ENCODE results near the gene TRPV2.

The TRPV2 gene

DNA sequence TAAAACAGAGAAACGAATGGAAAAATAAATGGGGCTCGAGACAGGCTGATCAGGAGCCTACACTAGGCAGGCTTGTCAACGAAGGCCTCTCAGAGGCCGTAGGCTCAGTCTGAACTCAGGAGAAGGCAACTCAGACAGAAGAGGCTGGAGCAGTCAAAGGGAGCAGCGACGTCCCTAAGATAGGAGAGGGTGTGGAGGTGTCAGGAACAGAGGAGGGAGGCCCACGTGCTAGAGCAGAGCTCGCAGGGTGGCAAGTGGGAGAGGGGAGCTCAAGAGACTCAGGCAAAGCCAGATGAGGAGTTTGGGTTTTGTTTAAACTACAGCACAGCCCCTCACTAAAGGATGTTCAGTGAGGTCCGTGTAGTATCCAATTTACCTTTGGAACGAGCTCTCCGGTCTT lies 43.9 kb downstream of the TRPV2 start:
- DNase-seq (ENCODE audit: low read depth, low spot score) = no peak

DNA sequence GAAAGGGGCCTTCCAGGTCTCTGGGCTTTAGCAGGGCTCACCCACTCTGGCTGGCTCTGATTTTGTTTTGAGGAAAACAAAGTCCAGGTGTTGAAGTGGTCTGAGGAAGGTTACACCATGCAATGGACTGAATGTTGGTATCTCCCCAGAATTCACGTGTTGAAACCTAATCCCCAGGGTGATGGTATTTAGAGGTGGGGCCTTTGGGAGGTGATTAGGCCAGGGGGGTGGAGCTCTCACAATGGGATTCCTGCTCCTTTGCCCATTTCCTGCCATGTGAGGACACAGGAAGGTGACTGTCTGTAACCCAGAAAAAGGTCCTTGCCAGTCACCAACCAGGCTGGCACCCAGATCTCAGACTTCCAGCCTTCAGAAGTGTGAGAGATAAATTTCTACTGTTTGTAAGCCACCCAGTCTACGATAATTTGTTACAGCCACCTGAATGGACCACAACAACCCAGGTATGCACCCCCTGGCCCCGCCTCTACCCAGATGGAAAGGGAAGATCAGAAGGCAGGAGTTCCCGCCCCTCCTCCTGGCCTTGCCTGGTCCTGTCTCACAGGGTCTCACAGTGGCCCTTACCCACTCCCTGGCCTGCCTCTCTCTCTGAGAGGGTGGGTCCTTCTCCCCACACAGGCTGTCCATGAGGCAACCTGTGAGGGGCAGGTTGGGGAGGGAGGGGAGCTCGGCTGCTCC lies 44.6 kb downstream of the TRPV2 start:
- no peak for DNase-seq (ENCODE audit: low read depth, low spot score)

DNA sequence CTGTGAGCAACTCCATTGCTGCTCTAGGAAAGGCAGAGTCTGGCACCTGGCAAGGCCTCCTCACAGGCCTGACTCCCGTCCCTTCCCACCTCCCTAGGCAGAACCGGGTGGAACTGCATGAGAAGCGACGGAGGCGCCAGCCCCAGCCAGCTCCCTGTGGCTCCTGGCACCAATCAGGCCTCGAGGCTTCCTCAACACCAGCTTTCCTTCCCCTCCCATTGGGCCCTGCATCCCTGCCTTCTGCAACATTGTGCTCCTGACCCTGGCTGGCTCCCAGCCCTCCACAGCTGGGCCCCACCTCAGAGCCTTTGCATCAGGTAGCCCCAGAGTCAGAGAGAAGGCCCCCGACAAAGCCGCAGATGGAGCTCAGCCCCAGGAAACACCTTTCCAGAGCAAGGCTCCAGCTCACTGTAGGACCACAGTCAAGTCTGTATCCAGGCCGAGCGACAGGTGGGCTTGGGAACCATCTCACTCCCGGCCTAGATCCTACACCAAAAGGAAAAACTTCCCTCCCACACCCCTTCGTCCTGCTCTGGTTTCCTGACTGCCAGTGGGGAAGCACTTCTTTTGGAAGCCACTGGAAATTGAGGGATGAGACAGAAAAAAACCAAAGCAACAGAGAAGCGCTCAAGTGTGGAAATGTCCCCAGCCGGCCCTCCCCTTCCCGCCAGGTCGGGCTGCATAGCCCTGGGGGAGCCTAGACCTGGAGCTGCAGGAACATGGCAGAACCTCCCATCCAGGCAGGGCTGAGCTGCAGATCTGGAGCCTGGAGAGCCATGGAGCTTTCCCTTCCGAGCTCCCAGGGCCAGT lies 45.6 kb downstream of the TRPV2 start:
- no peak for DNase-seq (ENCODE audit: low read depth, low spot score)

DNA sequence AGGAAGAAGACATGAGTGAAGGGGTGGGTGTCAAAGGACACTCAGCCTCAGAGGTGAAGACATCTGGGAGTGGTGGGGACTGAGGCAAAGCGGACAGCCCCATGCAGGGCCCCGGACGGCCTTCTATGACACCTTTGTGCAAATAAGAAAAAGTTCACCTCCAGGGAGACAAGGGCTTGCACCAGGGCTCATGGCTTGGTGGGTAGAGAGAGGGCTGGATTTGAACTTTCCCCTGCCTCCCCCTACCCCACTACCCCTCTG lies 46.2 kb downstream of the TRPV2 start:
- DNase-seq (ENCODE audit: low read depth, low spot score) = no peak

DNA sequence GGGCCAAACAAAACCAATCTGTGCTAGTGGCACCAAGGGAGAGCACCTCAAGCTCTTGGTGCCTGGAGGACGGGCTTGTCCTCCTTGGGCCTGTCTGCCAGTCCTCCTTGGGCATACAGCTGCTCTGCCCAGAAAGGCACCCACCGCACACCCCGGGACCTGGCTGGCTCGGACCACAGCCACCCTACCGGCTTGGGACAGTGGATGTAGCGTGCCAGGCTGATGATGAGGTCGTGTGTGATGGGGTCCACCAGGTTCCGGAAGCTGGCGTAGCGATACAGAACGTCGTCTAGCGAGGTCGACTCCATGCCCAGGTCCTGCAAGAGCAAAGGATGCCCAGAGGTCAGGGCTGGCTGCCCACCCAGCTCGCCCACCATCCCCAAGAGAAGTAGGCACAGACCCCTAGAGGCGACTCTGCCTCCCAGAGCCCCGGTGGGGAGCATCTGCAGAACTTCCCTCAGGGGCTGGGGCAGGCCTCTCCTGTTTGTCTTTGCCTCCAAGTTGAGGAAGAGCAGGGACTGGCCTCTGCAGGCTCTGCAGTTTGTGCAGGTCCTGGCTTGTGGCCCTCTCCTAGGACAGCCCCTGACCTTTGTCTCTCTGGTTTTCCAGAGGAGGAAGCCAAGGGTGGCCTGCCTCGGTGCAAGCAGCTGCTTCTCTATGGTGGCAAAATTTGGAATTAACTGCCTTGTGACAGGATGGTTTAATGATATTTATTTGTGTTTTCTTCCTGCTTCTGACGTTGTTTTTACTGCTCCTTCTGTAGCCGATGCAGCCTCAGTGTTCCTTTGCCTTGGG lies 46.9 kb downstream of the TRPV2 start:
- DNase-seq (ENCODE audit: low read depth, low spot score) = no peak

DNA sequence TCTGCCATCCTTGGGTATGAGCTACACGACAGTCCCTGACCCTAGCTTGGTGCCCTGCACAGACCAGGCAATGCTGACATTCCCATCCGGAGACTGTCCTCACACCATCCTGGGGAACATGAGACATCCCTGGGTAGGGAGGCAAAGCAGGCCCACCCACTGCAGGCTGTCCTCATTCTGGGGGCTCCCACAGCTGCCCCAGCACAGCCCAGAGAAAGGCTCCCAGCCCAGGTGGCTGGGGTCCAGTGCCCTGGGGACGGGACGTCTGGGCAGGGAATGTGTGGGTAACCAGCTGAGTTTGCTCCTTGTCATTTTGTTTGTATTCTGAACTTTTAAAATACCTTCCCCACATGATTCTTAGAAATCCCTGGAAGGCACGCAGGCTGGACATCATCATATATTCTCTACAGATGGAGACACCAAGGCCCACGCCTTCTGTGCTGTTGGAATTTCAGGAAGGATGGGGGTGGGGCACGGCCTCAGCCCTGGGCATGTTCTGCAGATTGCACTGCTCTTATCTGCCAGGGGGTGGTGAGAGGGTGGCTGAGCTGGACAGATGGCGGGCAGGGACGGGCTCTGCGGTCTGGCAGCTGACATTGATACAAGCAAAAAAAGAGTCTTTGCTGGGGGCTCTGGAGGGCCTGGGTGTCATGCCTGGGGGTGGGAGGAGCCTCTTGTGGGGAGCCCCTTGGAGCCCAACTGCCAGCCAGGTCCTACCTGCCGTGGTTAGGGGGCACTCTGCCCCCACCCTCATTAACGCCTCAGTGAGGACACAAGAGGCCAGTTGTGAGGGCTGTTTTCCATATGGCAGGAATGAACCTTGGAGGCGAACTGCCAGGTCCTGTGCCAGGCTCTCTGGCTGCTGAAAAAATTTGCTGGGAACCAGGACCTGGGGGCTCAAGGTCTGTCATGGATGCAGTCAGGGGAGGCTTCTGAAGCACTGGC lies 48.3 kb downstream of the TRPV2 start:
- no peak for DNase-seq (ENCODE audit: low read depth, low spot score)

DNA sequence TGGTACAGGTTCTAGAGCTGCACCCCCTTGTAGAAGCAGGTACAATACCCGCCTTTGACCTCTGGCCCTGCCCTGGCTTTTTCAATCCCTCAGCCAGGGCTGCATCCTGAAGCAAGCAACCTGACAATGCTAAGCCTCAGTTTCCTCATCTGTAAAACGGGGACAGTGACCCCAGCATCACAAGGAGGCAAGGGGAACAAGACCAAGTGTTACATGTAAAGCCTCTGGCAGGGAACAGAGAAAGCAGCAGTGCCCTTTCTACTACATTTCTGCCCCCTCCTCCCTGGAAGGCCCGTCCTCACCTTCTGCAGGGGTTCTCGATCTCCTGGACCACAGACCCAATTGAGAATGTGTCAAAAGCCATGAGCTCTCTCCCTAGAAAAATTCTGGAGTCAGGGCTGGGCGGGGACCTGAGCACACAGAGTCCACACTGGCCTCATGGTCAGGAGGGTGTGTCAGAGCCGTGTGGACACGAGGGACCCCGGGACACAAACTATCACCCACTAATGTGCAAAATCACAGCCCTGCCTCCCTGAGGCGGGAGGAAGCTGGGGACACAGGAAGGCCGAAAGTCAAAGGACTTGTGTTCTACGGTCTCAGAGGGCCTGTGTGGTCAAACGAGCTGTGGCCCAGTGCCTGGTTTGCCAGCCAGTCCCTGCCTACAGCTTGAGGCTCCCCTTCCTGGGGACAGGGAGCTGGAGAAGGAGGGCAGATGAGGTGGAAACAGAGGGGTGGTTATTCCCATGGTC lies 49.1 kb downstream of the TRPV2 start:
- no peak for DNase-seq (ENCODE audit: low read depth, low spot score)

DNA sequence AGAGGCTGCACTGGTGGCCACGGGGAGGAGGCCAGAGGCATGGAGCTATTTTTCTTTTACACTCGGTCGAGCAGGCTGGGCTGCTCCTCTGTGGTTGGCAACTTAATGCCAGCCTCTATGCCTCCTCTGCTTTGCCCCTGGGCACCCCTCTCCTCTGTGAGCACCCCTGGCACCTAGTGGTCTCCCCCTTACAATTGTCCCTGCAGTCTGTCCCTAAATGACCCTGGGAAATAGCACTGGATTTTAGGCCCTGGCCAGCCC lies 49.6 kb downstream of the TRPV2 start:
- DNase-seq (ENCODE audit: low read depth, low spot score) = no peak

DNA sequence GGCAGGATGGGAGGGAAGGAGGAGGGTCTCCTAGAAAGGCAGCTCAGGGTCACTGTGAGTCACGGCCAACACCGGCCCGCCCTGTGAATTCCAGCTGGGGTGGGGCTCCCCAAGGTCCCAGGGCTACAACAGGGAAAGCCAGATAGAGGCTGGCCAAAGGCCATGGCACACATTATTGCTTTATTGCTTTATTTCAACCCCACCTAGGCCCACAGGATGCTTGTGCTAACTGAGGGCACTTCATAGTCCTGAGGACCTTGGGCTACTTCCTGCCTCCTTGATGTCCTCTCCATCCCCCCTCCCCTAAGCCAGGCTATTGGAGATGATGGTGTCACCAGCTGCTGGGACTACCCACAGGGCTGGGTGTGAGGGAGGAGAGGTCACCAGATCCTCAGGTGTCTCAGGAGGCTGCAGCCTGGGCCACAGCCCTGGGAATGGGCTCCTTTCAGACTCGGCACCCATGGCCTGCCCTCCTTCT lies 50.5 kb downstream of the TRPV2 start:
- no peak for DNase-seq (ENCODE audit: low read depth, low spot score)

DNA sequence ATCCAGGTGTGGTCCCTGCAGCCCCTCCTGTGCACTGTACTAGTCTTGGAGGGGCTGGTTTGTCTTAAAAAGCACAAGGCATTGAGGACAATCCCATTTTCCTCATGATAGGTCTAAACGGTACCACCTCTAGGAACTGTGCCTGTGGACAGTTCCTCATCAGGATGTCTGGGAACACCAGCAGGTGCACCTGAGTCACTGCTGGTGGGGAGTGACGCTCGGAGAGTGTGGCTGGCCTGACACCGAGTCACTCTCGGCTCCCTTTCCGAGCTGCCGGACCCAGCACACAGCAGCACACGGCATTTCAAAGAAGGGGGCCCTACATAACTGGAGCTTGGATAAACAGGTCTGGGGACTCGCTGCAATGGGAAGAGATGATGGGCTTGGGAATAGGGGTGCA lies 51.0 kb downstream of the TRPV2 start:
- no peak for DNase-seq (ENCODE audit: low read depth, low spot score)

DNA sequence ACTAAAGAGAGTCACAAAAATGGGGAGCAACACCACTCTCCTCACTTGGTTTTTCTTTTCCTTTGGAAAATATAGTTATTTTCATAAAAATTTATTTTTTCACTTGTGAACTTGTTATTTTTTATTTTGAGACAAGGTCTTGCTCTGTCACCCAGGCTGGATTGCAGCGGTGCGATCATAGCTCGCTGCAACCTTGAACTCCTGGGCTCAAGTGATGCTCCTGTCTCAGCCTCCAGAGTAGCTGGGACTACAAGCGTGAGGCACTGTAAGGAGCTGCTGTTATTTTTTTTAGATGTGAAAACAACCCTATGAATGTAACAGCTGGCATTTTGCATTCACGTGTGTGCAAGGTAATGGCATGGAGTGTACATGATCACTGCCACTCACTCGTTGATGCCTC lies 51.7 kb downstream of the TRPV2 start:
- DNase-seq (ENCODE audit: low read depth, low spot score) = no peak

DNA sequence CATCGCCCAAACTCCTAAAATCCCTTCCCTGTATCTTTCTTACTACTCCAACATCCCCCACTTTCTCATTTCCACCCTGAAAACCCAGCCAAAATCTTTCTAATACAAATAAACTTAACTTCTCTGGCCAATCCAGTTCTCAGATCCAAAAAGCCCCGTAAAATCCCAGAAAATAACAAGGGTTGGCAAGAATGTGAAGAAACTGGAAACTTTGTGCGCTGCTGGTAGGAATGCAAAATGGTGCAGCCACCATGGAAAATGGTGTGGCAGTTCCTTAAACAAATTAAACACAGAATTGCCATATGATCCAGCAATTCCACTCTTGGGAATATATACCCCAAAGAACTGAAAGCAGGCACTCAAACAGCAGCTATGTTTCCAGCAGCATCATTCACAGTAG lies 52.5 kb downstream of the TRPV2 start:
- no peak for DNase-seq (ENCODE audit: low read depth, low spot score)

DNA sequence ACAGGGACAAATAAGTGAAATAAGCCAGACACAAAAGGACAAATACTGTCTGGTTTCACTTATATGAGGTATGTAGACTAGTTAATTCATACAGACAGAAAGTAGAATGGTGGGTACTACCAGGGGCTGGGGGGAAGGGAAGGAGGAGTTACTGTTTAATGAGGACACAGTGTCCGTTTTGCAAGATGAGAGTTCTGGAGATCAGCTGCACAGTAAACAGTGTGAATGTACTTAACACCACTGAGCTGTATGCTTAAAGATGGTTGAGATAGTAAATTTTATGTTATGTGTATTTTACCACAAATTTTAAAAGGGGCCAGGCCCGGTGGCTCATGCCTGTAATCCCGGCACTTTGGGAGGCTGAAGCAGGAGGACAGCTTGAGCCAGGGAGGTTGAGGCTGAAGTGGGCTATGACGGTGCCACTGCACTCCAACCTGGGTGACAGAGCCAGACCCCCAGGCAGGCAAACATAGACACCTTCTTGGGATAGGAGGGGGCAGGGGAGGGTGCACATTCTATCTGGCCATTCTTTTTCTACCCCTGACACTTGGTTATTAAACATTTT lies 53.1 kb downstream of the TRPV2 start:
- DNase-seq (ENCODE audit: low read depth, low spot score) = no peak

DNA sequence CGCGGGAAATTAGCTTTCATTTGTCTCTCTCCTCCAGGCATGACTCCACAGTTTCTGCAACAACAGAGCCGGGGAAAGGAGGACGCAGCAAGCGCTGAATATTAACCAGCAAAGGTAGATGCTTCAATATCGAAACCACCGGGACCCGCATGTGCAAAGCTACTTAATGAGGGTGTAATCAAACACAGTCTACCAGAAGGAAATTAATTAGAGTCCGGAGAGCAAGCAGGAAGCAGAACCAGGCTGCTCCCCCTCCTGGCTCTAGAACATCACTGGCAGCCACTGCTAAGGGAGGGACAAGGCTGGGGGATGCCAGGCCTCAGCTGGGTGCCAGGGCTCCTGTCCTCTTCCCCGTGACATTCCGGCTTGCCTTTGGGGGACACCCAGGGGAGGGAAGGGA lies 54.9 kb downstream of the TRPV2 start:
- no peak for DNase-seq (ENCODE audit: low read depth, low spot score)

DNA sequence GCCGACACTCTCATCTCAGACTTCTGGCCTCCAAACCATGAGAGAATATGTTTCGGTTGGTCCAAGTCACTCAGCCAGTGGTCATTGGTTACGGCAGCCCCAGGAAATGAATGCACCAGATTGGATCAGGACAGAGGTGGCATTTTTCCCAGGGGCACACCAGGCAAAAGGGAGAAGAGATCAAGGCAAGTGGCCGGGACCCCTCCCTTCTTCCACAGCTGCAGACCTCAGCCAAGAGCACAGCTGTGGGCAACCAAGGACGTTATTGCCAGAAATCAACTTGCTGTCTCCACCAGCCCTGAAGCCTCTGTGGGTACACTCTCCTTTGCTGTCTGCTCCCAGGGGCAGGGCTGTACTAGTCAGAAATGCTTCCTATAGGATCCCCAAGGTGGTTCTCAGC lies 55.9 kb downstream of the TRPV2 start:
- DNase-seq (ENCODE audit: low read depth, low spot score) = no peak

DNA sequence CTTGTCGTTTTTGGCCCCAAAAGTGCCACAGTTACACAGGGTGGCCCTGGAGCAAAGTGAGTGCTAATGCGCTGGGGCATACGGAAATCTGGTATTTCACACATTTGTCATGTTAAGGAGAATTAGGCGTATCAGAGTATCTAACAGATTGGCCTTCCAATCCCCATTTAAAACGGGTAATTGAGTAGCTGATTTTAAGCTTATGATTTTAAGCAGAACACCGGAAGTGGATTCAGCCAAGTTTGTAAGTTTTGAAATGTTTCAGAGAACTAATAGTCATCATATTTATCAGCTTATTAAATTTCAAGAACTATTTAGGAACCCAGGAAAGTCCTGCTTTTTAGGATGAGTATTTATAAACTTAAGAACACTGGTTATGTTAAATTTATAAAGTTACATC lies 57.2 kb downstream of the TRPV2 start:
- DNase-seq (ENCODE audit: low read depth, low spot score) = no peak

DNA sequence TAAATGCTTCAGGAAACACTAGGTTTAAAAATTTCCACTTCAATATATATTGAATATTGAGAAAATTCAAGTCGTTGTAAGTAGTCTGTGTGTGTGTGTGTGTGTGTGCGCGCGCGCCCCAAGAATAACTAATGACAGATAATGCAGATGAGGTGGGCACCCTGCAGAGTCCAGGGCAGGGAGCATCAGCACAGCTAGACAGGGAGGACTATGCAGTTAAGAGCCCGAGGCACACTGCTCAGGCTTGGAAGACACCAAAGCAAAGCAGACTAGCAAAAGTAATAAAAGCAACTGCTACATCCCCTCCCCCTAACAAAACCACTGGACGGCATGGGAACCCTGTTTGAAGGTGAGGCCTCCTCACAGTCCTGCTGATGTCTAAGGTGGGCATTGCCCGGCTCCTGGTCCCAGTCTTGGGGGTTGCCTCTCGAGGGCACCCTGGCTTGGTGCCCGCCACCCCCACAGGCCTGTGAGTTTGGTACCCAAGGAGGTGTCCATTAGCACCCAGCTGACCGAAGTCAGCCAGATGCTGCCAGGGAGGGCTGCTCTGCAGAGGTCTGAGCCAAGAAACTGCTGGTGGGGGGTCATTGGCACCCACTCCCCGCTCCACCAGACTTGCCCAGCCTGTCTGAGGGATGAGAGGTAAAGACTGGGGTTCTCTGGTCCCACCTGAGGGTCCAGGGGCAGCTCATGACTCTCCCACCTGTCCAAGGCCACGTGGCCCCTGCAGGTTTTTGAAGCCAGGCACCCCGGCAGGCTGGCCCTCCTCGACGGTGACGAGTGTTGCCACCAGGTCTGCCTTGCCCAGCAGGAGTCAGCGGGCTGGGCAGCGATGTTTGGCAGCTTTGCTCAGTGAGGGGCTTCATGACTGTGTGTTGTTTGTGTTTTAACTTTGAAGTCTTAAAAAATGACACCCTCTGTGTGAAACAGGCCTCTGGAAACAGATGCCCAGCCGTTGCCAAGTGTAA lies 58.0 kb downstream of the TRPV2 start:
- no peak for DNase-seq (ENCODE audit: low read depth, low spot score)

DNA sequence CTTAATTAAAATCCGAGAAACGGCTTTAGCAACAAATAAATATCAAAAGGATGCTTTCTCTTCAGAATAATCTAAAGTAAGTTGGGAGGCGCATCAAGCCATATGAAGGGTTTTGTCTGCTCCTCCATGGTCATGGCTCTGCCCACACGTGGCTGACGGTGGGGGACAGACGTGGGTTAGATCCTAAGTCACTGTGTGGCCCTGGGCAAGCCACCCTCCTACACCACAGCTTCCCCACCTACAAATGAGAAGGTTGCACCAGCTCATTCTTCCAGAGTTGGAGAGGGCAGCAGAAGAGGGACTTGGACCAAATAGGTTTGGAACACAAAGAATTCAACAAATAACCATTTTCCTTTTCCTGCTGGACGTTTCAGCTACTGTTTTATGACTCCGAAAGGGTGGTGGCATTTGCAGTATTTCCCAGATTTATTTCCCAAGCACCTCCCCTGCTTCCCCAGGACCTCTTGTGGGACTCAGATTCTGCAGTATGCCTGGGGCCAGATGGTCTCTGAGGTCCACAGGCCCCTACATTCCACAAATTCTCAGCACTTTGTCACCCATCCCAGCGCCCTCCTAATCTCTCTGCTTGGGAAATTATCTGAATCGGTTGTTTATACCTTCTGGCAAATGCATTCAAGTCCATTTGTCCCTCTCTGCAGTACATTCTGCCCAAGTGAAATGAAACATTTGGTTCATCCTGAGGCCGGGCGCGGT lies 58.8 kb downstream of the TRPV2 start:
- no peak for DNase-seq (ENCODE audit: low read depth, low spot score)

DNA sequence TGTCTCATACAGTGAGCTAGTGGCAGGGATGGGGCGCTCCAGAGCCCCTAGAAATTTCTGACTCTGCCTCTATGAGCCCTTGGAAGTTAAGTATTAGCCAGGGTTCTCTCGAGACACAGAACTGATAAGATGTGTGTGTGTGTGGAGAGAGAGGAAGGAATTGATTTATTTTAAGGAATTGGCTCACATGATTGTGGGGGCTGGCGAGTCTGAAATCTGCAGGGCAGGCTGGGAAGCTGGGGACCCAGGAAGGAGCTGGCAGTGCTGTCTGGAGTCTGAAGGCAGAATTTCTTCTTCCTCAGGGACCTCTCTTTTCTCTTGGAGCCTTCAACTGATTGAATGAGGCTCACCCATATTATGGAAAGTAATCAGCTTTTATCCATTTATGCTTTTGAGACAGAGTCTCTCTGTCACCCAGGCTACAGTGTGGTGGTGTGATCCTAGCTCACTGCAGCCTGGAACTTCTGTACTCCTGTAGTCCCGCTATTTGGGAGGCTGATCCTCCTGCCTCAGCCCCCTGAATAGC lies 59.9 kb downstream of the TRPV2 start:
- no peak for DNase-seq (ENCODE audit: low read depth, low spot score)
